GM23248 (cell line): ENCODE data around the gene HAUS6. TPM values are rescaled to one million over a fixed set of nuclear protein-coding genes. Genes with fewer than 3 reads are reported as not detected.
A peak's percentile ranks its signal among the peaks of the same experiment; 100 is the strongest.

Experiments
- DNase-seq: peaks from one replicate; pipeline ENCODE4 v3.0.0-alpha.2; 2015
- H2AFZ ChIP-seq: fragments of 200-600 bp; sonication (generic); 2 replicates; pipeline ENCODE4 v1.6.1; 2016; ENCODE audit warnings: antibody characterized with exemption
- H3F3A ChIP-seq: fragments of 200-600 bp; sonication (generic); 2 replicates; pipeline ENCODE4 v1.6.1; 2016; ENCODE audit warnings: mild to moderate bottlenecking, antibody characterized with exemption, mixed run types; ENCODE audit not compliant: insufficient read depth
- H3K27ac ChIP-seq: fragments of 200-600 bp; sonication (generic); 2 replicates; pipeline ENCODE4 v1.5.1; 2016; ENCODE audit warnings: mild to moderate bottlenecking
- H3K27me3 ChIP-seq: fragments of 200-600 bp; sonication (generic); replicated peaks from 2 replicates; pipeline ENCODE4 v1.6.1; 2016; ENCODE audit warnings: mild to moderate bottlenecking; ENCODE audit not compliant: insufficient read depth
- H3K36me3 ChIP-seq: fragments of 200-600 bp; sonication (generic); 2 replicates; pipeline ENCODE4 v1.6.1; 2016; ENCODE audit warnings: low read depth, mild to moderate bottlenecking
- H3K4me1 ChIP-seq: fragments of 200-600 bp; sonication (generic); 2 replicates; pipeline ENCODE4 v1.6.1; 2016; ENCODE audit warnings: mild to moderate bottlenecking; ENCODE audit not compliant: insufficient read depth
- H3K4me2 ChIP-seq: fragments of 200-600 bp; sonication (generic); one replicate; pipeline ENCODE4 v1.6.1; 2016; ENCODE audit warnings: mild to moderate bottlenecking; ENCODE audit not compliant: unreplicated experiment
- H3K4me3 ChIP-seq: fragments of 200-600 bp; sonication (generic); 2 replicates; pipeline ENCODE4 v1.5.1; 2016; ENCODE audit warnings: mild to moderate bottlenecking
- H3K79me2 ChIP-seq: fragments of 200-600 bp; sonication (generic); 2 replicates; pipeline ENCODE4 v1.6.1; 2016; ENCODE audit warnings: mild to moderate bottlenecking; ENCODE audit not compliant: insufficient read depth
- H3K9ac ChIP-seq: fragments of 200-600 bp; sonication (generic); 2 replicates; pipeline ENCODE4 v1.6.1; 2016; ENCODE audit warnings: mild to moderate bottlenecking
- H3K9me2 ChIP-seq: fragments of 200-600 bp; sonication (generic); 2 replicates; pipeline ENCODE4 v1.6.1; 2016; ENCODE audit warnings: mixed run types, mild to moderate bottlenecking, moderate library complexity; ENCODE audit not compliant: insufficient read depth
- H3K9me3 ChIP-seq: fragments of 200-600 bp; sonication (generic); one replicate; pipeline ENCODE4 v1.6.1; 2017; ENCODE audit warnings: low read depth
- H4K20me1 ChIP-seq: fragments of 200-600 bp; sonication (generic); 2 replicates; pipeline ENCODE4 v1.6.0; 2016; ENCODE audit not compliant: insufficient read depth
- EZH2 ChIP-seq: fragments of 200-600 bp; sonication (generic); IDR thresholded peaks from 2 replicates; pipeline ENCODE4 v1.6.1; 2018; ENCODE audit warnings: antibody characterized with exemption, mild to moderate bottlenecking; ENCODE audit not compliant: insufficient read depth, poor library complexity, severe bottlenecking
- EZH2phosphoT487 ChIP-seq: fragments of 200-600 bp; sonication (generic); IDR thresholded peaks from 2 replicates; pipeline ENCODE4 v1.6.1; 2018; ENCODE audit warnings: antibody characterized with exemption, moderate library complexity, mild to moderate bottlenecking, low read depth; ENCODE audit not compliant: insufficient read depth
- WGBS, 2 experiments: methylation state at CpG; one replicate each; pipeline ENCODE4 v1.1.6; 2015 to 2017; ENCODE audit warnings: low lambda C conversion rate in 2 of 2, low coverage in 1 of 2; ENCODE audit errors: missing lambda C conversion rate in 2 of 2; 5-methylcytosine and 5-hydroxymethylcytosine counted together
- in situ Hi-C: fragments of 300-500 bp; cut with MboI; formaldehyde crosslinking; loops from 2 replicates; pipeline ENCODE4 v1.15.0; 2020
- polyA plus RNA-seq: library from polyadenylated mRNA; unstranded; fragments of >200 nt; fragmentation: Nextera tagmentation; extraction: Ambion mirVana; gene quantifications from 2 replicates; pipeline ENCODE4 v1.2.1, GENCODE V29; 2016
- total RNA-seq: library from RNA; depleted of rRNA; stranded (reverse); fragments of >200 nt; shearing (Covaris generic); gene quantifications from 2 replicates; pipeline ENCODE4 v1.2.3, GENCODE V29; 2014

The HAUS6 gene
- total and polyA plus RNA-seq, 2 experiments from 2014 or later = 7.7 to 12.5 TPM

- Histone ChIP-seq H3K9me3 (no peaks in the 10 kb centered on the region), H3K4me1 (peaks cover 15% of the 10 kb centered on the region), H3K9ac (no peak overlapping the region), H3K4me3 (no peak overlapping the region), H4K20me1 (no peaks in the 10 kb centered on the region), H3K27ac (no peak overlapping the region), H3F3A (peaks cover 10% of the 10 kb centered on the region), H2AFZ (peak overlapping the region; percentile 39), H3K9me2 (no peaks in the 10 kb centered on the region), H3K79me2 (no peaks in the 10 kb centered on the region), H3K27me3 (no peaks in the 10 kb centered on the region), H3K36me3 (no peaks in the 10 kb centered on the region), H3K4me2 (no peak overlapping the region)
- in situ Hi-C loops = no loop called here
- 5 to 7% methylated on average over 3 of the region's 3 CpGs for WGBS, 2 experiments
- TF ChIP-seq EZH2 (no peak), EZH2phosphoT487 (peak; percentile 77; the same call in 1 of the 2 replicates)
- peak; percentile 62 for DNase-seq
Measured at GRCh38 chr9:19149230-19149629, 46.5 kb upstream of the HAUS6 start.

DNA sequence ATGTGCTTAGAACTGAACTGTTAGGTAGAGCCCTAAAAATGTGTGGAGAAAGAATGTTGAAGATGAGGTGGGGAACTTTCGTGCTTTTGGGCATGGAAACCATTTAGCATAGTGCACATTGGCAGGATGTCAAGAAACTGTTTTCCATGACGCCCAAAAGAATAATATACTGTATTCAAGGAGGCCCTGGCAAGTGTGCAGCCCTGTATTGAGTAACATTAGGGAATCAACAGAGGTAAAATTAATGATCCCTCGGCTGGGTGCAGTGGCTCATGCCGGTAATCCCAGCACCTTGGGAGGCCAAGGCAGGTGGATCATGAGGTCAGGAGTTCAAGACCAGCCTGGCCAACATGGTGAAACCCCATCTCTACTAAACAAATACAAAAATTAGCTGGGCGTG lies 45.5 kb upstream of the HAUS6 start:
- Histone ChIP-seq H3F3A (no peaks in the 10 kb centered on the region), H3K36me3 (no peaks in the 10 kb centered on the region), H4K20me1 (no peaks in the 10 kb centered on the region), H3K9ac (no peak overlapping the region), H3K9me3 (no peaks in the 10 kb centered on the region), H3K4me1 (peaks cover 10% of the 10 kb centered on the region), H3K9me2 (no peaks in the 10 kb centered on the region), H3K27me3 (no peaks in the 10 kb centered on the region), H3K4me2 (no peak overlapping the region), H3K4me3 (no peak overlapping the region), H3K79me2 (no peaks in the 10 kb centered on the region), H2AFZ (no peak overlapping the region), H3K27ac (no peak overlapping the region)
- 81 to 83% methylated on average over 5 of the region's 5 CpGs for WGBS, 2 experiments
- no peak for TF ChIP-seq EZH2
- no peak for TF ChIP-seq EZH2phosphoT487
- no peak for DNase-seq
- in situ Hi-C loops = no loop called here

DNA sequence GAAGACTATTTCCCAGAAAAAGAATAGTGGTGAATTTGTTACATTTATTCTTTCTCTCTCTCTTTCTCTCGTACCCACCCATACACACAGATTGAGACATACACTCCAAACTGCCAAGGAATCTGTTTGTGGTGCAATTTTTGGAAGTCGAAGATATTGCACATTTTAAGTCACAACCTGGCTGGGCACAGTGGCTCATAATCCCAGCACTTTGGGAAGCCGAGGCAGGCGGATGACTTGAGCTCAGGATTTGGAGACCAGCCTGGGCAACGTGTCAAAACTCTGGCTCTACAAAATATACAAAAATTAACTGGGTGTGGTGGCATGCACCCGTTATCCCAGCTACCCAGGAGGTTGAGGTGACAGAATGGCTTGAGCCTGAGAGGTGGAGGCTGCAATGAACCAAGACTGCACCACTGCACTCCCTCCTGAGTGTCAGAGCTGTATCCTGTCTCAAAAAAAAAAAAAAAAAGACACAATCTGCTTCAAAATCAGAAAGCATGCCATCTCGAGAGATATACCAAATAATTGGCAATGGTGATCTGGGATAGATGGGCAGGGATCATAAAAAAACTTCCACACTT lies 43.8 kb upstream of the HAUS6 start:
- in situ Hi-C loops = no loop called here
- no peak for DNase-seq
- WGBS, 2 experiments = 36% methylated on average over 7 of the region's 7 CpGs

GRCh38 chr9:19145881-19146280 lies 43.2 kb upstream of the HAUS6 start:
- no peak for TF ChIP-seq EZH2
- TF ChIP-seq EZH2phosphoT487 = no peak
- DNase-seq = no peak
- no peaks in the 10 kb centered on the region for H3K9me3 ChIP-seq
- H3K79me2 ChIP-seq = no peaks in the 10 kb centered on the region
- in situ Hi-C loops = no loop called here
- H3K9ac ChIP-seq = no peak overlapping the region
- no peak overlapping the region for H3K27ac ChIP-seq
- no peaks in the 10 kb centered on the region for H3K36me3 ChIP-seq
- H3K27me3 ChIP-seq = no peaks in the 10 kb centered on the region
- no peak overlapping the region for H2AFZ ChIP-seq
- no peak overlapping the region for H3K4me2 ChIP-seq
- H3K9me2 ChIP-seq = no peaks in the 10 kb centered on the region
- no peak overlapping the region for H3K4me3 ChIP-seq
- no peaks in the 10 kb centered on the region for H4K20me1 ChIP-seq
- peaks cover 22% of the 10 kb centered on the region for H3K4me1 ChIP-seq
- WGBS, 2 experiments = 68 to 71% methylated on average over 5 of the region's 5 CpGs
- H3F3A ChIP-seq = no peaks in the 10 kb centered on the region

More for the DNA sequence above, 43.8 kb upstream of the HAUS6 start:
- Histone ChIP-seq H4K20me1 (no peaks in the 10 kb centered on the region), H3F3A (no peaks in the 10 kb centered on the region), H3K36me3 (no peaks in the 10 kb centered on the region), H3K4me2 (no peak overlapping the region), H3K4me3 (no peak overlapping the region), H3K27ac (no peak overlapping the region), H3K9me3 (no peaks in the 10 kb centered on the region), H3K4me1 (peaks cover 22% of the 10 kb centered on the region), H2AFZ (no peak overlapping the region), H3K9me2 (no peaks in the 10 kb centered on the region), H3K79me2 (no peaks in the 10 kb centered on the region), H3K9ac (no peak overlapping the region), H3K27me3 (no peaks in the 10 kb centered on the region)
- no peak for TF ChIP-seq EZH2
- no peak for TF ChIP-seq EZH2phosphoT487
